Stimulated activated CD4-positive, alpha-beta T cell treated with anti-CD3 and anti-CD28 coated beads, Interleukin-2, amount 100 ng/mL, for 4 hours (primary cell): Measurements from ENCODE around the gene PPAN.
A peak's percentile ranks its signal among the peaks of the same experiment; 100 is the strongest.

Source experiments
- DNase-seq: peaks from one replicate; pipeline ENCODE4 v3.0.0-alpha.2; 2020; ENCODE audit warnings: low read depth

Gene PPAN

DNA sequence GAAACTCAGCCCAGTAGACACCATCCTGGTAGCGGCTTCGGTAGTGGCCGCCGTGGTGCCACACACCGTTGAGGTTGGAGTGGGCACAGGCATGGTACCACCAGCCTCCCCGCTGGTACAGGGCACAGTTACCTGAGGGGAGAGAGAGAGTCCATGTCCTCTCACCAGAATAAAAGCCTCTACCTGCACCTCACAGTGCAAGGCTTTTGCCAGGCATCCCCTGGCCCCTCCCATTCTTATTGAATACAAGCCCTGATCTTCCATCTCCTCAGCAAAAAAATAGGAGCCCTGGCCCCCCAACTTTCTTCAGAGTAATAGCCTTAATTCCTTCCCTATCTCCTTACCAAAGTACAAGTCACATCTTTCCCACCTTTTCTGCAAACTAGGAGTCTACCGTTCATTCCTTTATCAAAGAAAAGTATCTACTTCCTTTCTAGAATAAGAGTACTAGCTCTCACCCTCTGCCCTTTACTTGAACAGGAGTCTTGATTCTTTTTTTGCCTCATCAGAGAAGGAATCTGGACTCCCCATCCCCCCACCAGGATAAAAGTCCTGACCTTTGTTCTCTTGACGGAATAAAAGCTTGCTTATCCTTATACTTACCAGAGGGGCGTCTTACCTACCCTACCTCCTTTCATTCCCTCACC, 13.4 kb upstream of the PPAN start:
- DNase-seq = no peak

DNA sequence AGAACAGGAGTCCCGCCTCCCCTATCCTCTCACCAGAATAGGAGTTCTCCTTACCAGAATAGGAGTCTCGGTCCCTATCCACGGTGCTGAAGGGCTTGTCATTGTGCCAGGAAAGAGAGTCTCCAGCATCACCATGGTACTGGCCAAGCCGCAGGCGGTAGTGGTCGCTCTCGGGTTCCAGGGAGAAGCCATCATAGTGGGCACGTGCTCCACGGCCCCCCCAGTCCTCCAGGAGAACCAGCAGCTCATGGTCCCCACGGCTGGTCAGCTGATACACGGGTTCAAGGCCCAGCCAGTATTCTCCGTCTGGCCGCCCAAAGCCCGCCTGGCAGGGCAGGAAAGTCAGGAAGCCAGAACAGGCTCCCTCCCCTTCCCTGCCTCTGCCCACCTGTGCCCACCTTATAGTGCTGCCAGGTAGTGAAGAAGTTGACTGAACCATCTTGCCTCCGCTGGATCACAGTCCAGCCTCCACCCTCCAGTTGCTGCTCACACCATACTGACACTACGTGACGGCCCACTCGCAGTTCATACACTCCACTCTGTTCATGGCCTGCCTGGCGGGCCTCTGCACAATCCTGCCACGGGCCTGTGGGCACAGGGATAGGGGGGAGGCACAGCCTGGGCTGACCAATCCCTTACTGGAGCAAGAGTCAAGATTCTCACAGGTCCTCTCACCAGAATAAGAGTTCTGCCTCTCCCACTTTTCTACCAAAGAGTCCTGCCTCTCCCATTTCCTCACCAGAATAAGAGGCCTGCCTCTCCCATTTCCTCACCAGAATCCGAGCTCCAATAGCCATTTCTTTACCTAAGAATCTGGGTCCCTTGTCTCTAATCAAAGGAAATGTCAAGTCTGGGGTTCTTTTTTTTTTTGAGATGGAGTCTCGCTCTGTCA, 12.6 kb upstream of the PPAN start:
- no peak for DNase-seq

DNA sequence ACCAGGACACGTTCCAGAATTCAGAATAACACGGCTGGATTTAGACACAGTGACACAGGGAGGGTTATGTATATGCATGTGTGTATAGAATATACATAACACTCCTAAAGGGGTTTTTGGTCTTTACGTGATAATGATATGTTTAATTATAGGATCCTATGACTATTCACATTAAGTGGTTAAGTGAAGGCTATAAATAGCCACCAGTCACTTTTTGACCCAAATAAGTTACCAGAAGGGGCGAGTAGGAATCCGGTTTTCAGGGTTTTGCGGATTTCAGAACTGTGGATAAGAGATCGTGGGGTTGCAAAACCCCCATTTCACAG, 10.6 kb upstream of the PPAN start:
- DNase-seq = no peak

DNA sequence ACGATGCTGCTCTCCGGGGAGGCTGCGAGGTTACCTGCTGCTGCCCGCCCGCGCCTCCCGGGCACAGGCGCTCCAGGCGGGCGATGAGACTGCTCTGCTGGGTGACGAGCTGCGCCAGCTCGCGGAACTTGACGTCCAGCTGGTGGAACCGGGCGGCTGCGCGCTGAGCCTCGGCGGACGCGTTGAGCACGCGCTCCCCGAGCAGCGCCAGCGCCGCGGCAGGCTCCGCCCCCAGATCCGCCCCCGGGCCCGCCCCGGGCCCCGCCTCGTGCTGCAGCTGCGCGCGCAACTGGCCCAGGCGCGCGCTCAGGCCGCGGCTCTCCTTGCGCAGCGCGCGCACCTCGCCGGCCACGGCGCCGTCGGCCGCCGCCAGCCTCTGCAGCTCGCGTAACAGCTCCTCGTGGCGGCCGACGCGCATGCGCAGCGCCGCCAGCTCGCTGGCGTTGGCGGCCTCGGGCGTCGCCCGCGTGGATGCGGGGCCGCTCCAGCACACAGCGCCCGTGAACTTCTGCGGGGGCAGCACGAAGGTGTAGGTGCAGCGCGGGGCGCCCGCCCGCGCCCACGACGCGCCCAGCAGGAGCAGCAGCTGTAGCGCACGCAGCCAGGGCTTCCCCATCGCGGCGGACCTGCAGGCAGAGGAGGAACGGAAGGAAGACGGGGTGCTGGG, 10.1 kb upstream of the PPAN start:
- peak; percentile 86 for DNase-seq

DNA sequence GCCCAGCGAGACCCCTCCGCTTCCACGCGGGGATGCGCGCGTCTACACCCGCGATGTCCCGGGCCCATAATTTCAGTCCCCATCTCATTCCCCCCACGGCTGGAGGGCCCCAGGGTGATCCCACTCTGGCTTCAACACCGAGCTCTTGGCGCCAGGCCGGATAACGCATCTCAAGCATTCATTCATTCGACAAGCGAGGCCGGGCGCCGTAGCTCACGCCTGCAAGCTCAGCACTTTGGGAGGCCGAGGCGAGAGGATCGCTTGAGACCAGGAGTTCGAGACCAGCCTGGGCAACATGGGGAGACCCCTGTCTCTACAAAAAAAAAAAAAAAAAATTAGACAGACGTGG, 9.6 kb upstream of the PPAN start:
- no peak for DNase-seq

DNA sequence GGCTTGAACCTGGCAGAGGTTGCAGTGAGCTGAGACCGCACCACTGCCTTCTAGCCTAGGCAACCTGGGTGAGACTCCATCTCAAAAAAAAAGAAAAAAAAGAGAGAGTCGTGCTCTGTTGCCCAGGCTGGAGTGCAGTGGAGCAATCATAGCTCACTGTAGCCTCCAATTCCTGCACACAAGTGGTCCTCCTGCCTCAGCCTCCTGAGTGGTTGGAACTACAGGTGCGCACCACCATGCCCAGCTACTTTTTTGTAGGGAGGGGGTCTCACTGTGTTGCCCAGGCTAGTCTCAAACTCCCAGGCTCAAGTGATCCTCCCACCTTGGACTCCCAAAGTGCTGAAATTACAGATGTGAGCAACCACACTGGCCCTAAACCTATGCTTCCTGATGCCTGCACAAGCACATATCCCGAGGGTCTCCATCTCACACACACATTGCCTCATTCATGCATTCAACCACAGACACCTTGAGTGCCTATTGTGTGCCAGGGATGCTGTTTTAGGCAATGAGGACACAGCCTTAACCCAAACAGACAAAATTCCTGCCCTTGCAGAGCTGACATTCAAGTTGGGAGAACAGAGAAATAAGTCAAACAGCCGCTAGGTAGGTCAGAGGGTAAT, 5.9 kb upstream of the PPAN start:
- DNase-seq = no peak

DNA sequence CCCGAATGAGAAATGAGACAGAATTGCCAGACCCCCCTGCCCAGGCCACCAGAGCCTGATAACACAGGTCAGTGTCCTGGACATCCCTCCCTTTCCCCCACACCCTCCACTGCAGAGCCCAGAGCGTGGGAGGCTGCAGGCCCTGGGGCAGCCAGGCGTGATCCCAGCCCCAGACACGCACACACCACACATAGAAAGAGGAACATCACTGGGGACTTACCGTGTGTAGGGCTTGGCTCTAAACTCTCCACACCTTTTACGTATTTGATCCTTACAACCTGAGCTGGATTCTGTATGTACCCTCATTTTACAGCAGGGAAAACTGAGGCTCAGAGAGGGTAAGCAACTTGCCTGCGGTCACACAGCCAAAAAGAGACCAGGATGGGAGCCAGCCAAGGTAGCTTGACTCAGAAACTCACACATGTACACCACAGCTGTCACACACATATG, 3.4 kb upstream of the PPAN start:
- no peak for DNase-seq

DNA sequence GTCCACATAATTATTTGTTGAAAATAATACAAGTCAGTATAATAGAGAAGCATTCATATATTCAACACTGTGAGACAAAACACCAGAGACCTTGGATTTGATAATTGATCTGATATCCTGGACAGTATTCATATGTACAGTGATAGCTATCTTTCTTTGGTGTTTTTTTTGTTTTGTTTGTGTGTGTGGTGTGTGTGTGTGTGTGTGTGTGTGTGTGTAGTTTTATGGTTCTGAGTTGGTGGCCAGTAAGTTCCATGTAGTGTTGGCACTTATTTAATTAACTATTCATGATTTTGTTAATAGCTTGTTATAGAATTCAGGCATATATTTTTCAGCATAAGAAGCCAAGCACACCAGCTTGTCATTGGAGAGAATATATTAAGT, 2.0 kb upstream of the PPAN start:
- no peak for DNase-seq

DNA sequence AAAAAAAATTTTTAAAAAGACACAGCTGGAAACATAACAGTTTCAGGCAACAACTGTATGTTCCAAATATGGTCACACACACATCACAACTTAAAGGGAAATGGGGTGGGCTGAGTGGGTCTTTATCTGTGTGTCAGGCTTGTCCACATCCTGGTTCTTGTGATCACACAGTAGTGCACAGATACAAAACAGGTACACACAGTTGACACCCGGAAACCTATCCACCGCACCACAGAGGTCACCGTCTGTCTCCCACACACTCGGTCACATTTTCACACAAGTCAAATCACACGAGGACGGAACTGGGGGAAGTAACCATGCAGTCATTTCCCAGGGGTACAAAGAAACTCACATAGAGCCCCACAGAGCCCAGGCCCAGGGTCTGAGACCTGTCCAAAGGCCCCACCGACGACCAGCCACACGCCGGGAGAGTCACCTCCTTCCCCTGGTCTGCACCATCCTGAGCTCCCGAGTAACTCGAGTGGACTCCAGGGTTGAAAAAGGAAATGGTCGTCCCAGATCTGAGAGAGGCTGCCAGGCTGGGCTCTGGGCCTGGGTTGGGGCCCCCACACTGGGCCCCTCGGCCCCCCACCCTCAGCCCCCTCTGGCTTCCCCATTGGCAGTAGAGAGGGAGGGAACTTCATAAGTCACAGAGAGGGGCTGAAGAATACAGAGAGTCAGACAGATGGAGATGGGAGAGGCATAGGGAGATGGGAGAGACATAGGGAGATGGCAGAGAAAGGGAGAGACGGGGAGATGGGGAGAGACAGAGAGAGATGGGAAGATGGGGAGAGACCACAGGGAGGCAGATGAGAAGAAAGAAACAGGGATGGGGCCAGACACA, 1.3 kb upstream of the PPAN start:
- DNase-seq = peak; percentile 64

DNA sequence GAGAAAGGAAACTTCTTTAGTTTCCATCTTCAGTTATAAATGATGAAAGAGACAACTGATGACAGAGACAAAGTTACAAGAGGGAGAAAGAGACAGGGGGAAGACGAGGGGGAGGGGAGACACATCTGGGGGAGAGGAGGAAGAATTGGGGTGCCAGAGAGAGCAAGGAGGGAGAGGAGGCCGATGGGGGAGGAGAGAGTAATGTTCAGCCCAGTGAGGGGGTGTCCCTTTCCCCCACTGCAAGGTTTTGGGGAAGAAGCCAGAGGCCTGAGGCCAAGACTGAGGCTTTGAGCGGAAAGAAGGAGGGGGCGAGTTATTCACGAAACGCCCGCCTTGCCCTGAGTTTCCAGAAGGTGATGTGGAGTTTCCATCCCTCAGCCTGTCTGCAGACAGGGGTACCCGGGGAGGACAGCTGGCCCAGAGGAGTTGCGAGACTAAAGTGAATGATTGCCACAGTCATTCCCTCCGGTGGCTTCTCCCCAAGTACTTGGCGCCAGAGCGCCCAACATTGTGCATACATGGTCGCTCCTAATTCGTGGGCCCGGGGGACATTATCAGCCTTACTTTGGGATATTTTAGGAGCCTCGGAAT, 558 bp upstream of the PPAN start:
- peak; percentile 86 for DNase-seq

DNA sequence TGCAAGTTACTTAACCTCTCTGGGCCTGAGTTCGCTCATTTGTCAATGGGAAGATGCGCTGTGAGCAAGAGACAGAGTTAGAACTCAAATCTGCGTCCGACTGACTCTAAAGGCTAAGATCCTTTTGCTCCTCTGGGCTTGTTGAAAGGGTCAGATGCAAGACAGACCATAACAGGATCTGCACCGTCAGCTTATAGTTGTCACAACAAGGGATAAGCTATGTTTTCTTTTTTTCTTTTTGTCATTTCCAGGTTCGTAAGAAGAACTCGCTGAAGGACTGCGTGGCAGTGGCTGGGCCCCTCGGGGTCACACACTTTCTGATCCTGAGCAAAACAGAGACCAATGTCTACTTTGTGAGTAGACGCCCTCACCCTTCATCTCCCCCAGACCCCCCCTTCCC, 1.1 kb downstream of the PPAN start:
- no peak for DNase-seq

DNA sequence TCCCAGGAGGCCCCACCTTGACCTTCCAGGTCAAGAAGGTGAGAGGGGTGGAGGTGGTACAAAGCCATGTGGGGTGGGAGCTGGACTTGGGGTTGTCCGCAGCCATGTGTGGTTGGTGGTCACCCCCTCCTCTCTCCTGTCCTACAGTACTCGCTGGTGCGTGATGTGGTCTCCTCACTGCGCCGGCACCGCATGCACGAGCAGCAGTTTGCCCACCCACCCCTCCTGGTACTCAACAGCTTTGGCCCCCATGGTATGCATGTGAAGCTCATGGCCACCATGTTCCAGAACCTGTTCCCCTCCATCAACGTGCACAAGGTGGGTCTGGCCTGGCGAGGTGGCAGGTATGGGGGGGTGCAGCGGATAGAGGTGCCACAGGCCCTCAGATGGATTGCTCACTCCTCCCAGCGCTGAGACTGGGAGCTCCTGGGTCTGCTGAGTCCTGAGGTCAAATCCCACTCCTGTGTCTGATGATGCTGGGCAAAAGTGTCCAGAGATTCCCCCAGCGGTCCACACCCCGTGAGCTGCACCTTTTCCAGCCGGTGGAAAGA, 1.7 kb downstream of the PPAN start:
- DNase-seq = no peak

DNA sequence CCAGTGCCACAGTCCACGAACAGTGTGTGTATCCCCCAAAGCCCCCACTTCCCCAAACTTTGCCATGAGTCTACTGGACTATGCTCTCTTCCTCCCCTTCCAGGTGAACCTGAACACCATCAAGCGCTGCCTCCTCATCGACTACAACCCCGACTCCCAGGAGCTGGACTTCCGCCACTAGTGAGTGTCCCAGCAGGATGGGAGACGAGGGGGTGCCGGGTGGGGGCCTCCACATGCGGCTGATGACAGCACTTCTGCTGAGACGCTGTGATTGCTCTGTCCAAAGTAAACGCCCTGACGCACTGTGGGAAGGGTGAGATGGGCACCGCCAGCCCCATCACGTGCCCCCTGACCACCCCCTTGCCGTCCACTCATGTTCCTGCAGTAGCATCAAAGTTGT, 3.4 kb downstream of the PPAN start:
- no peak for DNase-seq

DNA sequence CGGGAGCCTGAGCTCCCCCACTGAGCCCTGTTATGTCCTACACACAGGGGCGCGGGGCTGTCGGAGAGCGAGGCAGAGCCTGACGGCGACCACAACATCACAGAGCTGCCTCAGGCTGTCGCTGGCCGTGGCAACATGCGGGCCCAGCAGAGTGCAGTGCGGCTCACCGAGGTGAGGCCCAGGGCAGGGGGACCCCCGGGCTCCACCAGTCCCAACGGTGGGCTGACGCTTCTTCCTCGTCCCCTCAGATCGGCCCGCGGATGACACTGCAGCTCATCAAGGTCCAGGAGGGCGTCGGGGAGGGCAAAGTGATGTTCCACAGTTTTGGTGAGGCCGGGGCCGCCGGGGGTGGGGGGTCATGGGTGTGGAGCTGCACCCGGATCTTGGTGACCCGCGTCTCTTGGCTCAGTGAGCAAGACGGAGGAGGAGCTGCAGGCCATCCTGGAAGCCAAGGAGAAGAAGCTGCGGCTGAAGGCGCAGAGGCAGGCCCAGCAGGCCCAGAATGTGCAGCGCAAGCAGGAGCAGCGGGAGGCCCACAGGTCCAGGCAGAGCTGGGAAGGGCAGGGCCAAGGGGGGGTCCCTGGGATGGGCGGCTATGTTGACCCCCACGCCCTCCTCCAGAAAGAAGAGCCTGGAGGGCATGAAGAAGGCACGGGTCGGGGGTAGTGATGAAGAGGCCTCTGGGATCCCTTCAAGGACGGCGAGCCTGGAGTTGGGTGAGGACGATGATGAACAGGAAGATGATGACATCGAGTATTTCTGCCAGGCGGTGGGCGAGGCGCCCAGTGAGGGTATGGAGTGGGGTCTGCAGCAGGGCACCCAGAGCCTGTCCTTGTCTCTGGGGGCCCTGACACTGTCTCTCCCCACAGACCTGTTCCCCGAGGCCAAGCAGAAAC, 4.2 kb downstream of the PPAN start:
- no peak for DNase-seq

DNA sequence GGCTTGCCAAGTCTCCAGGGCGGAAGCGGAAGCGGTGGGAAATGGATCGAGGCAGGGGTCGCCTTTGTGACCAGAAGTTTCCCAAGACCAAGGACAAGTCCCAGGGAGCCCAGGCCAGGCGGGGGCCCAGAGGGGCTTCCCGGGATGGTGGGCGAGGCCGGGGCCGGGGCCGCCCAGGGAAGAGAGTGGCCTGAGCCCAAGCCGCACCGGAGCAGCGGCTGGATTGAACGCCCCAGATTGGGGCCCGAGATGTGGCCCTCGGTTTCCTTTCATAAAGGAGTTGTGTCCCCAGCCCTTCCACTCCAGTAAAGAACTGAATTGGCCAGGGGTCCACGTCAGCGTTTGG, 4.8 kb downstream of the PPAN start:
- DNase-seq = no peak

DNA sequence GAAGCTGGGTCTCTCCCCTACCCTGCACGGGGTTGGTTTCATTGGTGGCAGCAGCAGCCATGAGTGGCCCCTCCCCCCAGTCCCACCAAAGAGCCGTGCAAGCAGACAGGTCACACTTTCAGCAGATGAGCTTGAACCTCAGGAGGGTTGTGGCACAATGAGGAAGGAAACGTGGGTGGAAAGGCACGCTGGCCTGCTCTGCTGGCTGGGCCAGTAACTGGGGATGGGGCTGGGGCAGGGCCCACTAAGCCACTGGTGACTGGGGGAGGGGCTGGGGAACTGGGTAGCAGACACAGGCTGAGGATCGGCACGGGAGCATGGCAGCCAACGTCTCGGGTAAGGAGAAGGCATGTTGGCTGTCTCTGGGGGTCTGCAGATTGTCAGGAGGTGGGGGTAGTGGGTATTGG, 5.2 kb downstream of the PPAN start, which contains the start of gene P2RY11:
Gene P2RY11, plus strand, starts transcription at position 289 of the 407 bp plus-strand sequence. Its CDS starts 29 bp downstream, at position 318.
- DNase-seq = no peak

DNA sequence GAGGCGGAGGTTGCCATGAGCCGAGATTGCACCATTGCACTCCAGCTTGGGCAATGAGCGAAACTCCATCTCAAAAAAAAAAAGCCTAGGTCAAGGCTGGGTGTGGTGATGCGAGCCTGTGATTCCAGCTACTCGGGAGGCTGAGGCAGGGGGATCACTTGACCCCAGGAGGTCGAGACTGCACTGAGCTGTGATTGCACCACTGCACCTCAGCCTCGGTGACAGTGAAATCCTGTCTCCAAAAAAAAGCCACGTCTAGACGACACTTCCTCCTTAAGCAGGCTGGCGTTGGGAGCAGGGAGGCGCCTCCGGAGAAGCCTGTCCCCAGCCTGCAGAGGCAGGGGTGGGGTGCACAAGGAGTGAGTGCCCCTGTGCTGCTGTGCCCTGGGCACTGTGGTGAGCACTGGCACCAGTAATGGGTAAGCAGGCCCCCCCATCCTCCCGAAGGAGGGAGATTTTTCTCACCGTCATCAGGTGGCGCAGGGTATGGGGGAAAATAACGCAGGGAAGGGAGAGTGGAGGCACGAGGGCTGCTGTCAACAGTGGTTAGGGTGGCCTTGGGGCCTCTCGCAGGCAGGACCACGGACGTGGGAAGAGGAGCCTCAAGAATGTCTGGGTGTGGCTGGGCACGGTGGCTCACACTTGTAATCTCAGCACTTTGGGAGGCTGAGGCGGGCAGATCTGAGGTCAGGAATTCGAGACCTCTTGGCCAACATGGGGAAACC, 6.0 kb downstream of the PPAN start:
- no peak for DNase-seq

DNA sequence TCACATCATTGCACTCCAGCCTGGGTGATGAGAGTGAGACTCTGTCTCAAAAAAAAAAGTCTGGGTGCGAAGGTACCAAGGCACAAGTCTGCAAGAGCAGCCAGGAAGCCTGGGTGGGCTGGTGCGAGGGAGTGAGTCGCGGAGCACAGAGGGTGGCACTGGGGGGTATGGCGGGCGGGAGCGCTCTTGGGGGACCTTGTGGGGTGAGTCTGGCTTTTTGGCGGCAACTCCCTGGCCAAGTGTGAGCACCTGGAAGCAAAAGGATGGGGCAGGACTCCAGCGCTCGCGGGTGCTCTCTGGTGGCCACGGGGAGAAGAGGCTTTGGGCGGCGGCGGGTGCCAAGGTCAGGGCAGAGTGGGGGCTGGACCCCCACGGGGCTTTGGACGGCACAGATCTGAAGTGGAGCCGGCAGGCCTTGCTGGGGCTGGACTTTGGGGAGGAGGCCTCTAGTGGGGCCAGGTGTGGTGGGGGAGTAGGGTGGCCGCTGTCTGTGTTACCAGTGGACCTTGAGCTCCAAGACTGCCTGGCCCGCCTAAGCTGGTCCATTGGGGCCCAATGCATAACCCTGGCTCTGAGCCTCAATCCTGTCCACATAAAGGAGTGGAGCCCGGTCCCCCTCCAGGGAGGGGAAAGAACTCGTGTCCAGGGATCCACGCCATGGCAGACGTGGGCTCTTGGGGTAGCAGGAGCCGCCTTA, 6.9 kb downstream of the PPAN start:
- peak; percentile 52 for DNase-seq

DNA sequence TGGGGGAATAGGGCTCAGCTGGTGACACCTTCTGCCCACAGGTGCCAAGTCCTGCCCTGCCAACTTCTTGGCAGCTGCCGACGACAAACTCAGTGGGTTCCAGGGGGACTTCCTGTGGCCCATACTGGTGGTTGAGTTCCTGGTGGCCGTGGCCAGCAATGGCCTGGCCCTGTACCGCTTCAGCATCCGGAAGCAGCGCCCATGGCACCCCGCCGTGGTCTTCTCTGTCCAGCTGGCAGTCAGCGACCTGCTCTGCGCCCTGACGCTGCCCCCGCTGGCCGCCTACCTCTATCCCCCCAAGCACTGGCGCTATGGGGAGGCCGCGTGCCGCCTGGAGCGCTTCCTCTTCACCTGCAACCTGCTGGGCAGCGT, 7.4 kb downstream of the PPAN start:
- no peak for DNase-seq
